ENCODE measurements around the gene ANO10. TPM values are rescaled to one million over a fixed set of nuclear protein-coding genes. Genes with fewer than 3 reads are reported as not detected.

The ANO10 gene
- total RNA-seq, 1 donor from 2014 or later, result 57.3 TPM

DNA sequence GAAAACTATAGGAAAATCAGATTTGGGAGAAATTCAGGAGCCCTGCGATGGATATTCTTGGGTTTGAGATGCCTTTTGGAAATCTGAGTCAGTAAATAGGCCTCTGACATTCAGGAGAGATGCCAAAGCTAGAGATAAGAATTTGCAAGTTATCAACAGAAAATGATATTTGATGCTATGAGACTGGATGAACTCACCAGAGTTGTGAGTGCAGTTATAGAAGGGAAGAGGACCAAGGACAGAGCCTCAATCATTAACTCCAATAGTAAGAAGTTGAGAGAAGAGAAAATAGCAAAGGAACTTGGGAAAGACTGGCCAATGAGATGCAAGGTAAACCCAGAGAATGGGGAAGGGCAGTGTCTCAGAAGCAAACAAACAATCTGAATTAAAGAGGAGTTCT, 7.9 kb upstream of the ANO10 start:
- Histone ChIP-seq H3K27me3 (ENCODE audit: control insufficient read depth, insufficient read depth, low read length) (no peaks in the 10 kb centered on the region), H3K36me3 (ENCODE audit: control insufficient read depth, insufficient read depth, low read length) (no peaks in the 10 kb centered on the region), H3K4me3 (ENCODE audit: low read depth, low read length) (no peak overlapping the region)
- TF ChIP-seq, protein P1, sequence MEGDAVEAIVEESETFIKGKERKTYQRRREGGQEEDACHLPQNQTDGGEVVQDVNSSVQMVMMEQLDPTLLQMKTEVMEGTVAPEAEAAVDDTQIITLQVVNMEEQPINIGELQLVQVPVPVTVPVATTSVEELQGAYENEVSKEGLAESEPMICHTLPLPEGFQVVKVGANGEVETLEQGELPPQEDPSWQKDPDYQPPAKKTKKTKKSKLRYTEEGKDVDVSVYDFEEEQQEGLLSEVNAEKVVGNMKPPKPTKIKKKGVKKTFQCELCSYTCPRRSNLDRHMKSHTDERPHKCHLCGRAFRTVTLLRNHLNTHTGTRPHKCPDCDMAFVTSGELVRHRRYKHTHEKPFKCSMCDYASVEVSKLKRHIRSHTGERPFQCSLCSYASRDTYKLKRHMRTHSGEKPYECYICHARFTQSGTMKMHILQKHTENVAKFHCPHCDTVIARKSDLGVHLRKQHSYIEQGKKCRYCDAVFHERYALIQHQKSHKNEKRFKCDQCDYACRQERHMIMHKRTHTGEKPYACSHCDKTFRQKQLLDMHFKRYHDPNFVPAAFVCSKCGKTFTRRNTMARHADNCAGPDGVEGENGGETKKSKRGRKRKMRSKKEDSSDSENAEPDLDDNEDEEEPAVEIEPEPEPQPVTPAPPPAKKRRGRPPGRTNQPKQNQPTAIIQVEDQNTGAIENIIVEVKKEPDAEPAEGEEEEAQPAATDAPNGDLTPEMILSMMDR (IDR thresholded peaks at IDR 0.05; ENCODE audit: insufficient read depth, low read length, poor library complexity, severe bottlenecking), result no peak
- no peak for DNase-seq (ENCODE audit: low read depth)

GRCh38 chr3:43629257-43629656, 7.4 kb upstream of the ANO10 start:
- DNase-seq (ENCODE audit: low read depth), result peak; percentile 83
- H3K36me3 ChIP-seq (ENCODE audit: control insufficient read depth, insufficient read depth, low read length), result no peaks in the 10 kb centered on the region
- H3K4me3 ChIP-seq (ENCODE audit: low read depth, low read length), result no peak overlapping the region
- H3K27me3 ChIP-seq (ENCODE audit: control insufficient read depth, insufficient read depth, low read length), result no peaks in the 10 kb centered on the region
- TF ChIP-seq, protein P1 (IDR thresholded peaks at IDR 0.05; ENCODE audit: insufficient read depth, low read length, poor library complexity, severe bottlenecking), result no peak

DNA sequence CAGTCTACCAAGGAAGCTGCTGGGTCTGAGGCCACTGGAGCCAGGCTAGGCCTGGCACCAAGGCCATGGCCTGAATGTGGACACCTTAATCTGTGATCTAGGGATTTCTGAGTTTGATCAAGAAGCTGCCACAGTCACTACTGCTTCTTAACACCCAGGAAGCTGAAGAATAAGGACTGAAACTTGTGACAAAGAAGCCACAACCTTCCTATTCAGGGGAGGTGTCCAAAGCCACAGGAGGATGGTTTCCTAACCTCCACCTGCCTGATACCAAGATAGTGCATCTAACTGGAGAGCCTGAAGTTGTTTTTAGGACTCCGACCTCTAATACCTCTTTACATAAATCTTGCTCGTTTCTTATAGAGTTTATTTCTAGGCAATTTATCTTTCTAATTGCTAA, 5.5 kb upstream of the ANO10 start:
- TF ChIP-seq, protein P1 (IDR thresholded peaks at IDR 0.05; ENCODE audit: insufficient read depth, low read length, poor library complexity, severe bottlenecking), result no peak
- H3K27me3 ChIP-seq (ENCODE audit: control insufficient read depth, insufficient read depth, low read length), result no peaks in the 10 kb centered on the region

DNA sequence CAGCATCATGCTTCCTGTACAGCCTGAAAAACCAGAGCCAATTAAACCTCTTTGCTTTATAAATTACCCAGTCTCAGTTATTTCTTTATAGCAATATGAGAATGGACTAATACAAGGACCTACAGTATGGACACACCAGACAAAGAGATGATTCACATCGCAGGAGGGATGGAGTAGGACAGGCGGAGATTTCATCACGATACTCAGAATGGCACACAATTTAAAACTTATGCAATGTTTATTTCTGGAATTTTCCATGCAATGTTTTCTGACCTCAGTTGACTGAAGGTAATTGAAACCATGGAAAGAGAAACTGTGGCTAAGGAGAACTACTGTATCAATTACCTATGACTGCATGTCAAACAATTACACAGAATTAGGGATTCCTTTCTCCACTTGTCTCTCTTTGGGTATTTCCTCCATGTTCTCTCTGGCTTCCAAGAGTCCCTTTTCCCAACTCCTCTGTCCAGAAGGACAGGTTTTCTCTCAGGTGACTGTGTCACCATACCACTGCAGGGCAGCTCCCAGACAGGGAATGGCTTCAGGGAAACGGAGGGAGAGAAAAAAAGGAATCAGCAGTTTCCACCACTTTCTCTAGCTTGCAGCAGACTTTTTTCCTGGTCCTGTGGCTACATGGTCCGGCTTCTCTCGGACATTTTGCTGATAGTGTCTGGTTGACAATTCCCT, 3.0 kb upstream of the ANO10 start:
- no peak for DNase-seq (ENCODE audit: low read depth)

More for the DNA sequence above, 5.5 kb upstream of the ANO10 start:
- DNase-seq (ENCODE audit: low read depth), result no peak
- H3K4me3 ChIP-seq (ENCODE audit: low read depth, low read length), result no peak overlapping the region
- no peaks in the 10 kb centered on the region for H3K36me3 ChIP-seq (ENCODE audit: control insufficient read depth, insufficient read depth, low read length)

DNA sequence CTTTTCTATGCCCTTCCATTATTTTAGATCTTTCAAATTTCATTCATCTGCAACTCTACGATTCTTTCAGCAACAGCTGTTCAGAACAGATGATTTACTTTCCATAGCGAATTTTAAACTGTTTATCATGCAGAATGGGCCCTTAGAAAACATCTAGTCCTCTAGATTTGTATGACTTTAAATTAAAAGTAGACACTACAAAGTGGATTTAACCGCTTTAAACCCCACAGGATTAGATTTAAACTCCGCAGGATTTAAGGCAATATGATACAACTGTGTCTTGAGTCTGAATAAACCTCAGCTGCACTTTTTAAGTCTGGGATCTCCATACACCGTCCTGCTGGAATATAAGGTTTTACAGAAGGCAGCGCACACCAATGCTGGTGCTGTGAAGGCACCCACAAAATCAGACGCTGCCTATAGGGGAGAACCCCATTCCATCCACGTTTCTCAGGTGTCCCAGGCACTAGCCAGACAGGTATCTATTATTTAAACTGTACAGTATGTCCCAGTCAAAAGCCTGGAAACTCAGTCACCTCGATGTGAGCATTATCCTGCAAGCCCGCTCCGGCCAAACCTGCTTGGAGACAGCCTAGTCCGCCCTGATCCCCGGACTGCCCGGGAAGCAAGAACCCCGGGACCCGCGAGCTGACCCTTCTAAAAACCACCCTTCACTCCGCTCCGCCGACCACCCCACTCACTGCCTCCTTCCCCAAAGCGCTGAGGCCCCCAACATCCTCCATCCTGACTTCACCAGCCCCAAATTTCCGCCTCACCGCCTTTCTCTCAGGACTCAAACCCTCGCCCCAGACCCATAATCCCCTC, 768 bp downstream of the ANO10 start:
- TF ChIP-seq, protein P1 (IDR thresholded peaks at IDR 0.05; ENCODE audit: insufficient read depth, low read length, poor library complexity, severe bottlenecking), result no peak
- Histone ChIP-seq H3K27me3 (ENCODE audit: control insufficient read depth, insufficient read depth, low read length) (no peaks in the 10 kb centered on the region), H3K36me3 (ENCODE audit: control insufficient read depth, insufficient read depth, low read length) (no peaks in the 10 kb centered on the region), H3K4me3 (ENCODE audit: low read depth, low read length) (peak overlapping the region; percentile 96)
- no peak for DNase-seq (ENCODE audit: low read depth)

More for the DNA sequence above, 3.0 kb upstream of the ANO10 start:
- H3K4me3 ChIP-seq (ENCODE audit: low read depth, low read length), result no peak overlapping the region
- no peaks in the 10 kb centered on the region for H3K27me3 ChIP-seq (ENCODE audit: control insufficient read depth, insufficient read depth, low read length)
- TF ChIP-seq, protein P1 (IDR thresholded peaks at IDR 0.05; ENCODE audit: insufficient read depth, low read length, poor library complexity, severe bottlenecking), result no peak
- no peaks in the 10 kb centered on the region for H3K36me3 ChIP-seq (ENCODE audit: control insufficient read depth, insufficient read depth, low read length)
